ENCODE data around the gene CDA.

CDA gene

DNA sequence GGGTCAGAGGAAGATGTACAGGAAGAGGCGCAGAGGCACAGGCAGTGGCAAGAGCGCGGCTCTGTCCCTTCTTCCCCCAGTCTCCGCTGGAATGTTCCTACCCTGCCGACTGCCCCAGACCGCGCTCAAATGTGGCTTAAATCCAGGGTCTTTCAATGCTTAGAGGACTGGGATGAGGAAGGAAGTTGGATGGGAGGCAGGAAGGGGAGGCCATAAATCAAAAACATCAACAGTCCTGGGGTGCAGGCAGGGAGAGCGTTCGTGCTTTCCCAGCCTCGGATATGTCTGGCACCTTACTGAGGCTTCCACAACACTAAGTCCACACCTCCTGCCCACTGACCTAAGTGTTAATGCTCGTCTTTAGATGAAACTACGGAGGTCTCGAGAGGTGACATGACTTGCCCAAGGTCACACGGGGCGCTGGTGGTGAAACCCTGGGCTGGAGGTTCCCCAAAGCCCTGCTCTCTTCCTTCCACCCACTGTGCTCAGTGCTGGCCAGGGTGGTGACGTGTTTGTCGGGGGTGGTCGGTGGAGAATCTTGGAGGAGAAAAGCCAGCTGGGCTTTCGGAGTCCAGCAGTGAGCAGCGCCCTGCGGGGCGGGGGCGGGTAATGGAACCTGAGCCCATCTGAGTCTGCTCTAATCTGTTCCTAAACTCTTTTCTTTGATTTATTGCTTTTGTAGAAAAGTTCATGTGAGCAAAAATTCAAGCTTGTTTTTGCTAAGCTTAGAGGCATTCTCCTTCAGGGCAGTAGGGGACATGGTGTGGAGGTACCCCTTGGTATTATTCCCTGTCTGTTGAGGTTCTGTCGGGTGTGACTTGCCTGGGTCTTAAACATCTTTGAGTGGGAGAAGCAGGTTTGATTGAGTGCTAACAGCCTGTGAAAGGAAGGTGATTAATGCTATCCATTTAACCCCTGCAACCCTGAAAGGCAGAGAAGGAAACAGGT, 708 bp downstream of the CDA start:
- DNase-seq (ENCODE audit: insufficient read length) (no peak), FAIRE-seq (no peak)
- TF ChIP-seq POLR2A (IDR thresholded peaks at IDR 0.05; ENCODE audit: low read depth, low read length) = no peak
- no peak for TF ChIP-seq TAF1 (IDR thresholded peaks at IDR 0.05; ENCODE audit: borderline replicate concordance, low read depth, low read length)
- no peak for TF ChIP-seq POLR2AphosphoS5 (IDR thresholded peaks at IDR 0.05; ENCODE audit: low read depth, low read length)

- DNase-seq (ENCODE audit: insufficient read length) = no peak
- no peak for FAIRE-seq
- no peak for TF ChIP-seq TAF1 (IDR thresholded peaks at IDR 0.05; ENCODE audit: borderline replicate concordance, low read depth, low read length)
- no peak for TF ChIP-seq POLR2AphosphoS5 (IDR thresholded peaks at IDR 0.05; ENCODE audit: low read depth, low read length)
- no peak for TF ChIP-seq POLR2A (IDR thresholded peaks at IDR 0.05; ENCODE audit: low read depth, low read length)
Measured at GRCh38 chr1:20590306-20590777, 1.4 kb downstream of the CDA start.

- DNase-seq (ENCODE audit: insufficient read length) = no peak
- FAIRE-seq = no peak
- TF ChIP-seq POLR2AphosphoS5 (IDR thresholded peaks at IDR 0.05; ENCODE audit: low read depth, low read length) = no peak
- no peak for TF ChIP-seq TAF1 (IDR thresholded peaks at IDR 0.05; ENCODE audit: borderline replicate concordance, low read depth, low read length)
- TF ChIP-seq POLR2A (IDR thresholded peaks at IDR 0.05; ENCODE audit: low read depth, low read length) = no peak
Measured at GRCh38 chr1:20593756-20594155, 4.9 kb downstream of the CDA start.

DNA sequence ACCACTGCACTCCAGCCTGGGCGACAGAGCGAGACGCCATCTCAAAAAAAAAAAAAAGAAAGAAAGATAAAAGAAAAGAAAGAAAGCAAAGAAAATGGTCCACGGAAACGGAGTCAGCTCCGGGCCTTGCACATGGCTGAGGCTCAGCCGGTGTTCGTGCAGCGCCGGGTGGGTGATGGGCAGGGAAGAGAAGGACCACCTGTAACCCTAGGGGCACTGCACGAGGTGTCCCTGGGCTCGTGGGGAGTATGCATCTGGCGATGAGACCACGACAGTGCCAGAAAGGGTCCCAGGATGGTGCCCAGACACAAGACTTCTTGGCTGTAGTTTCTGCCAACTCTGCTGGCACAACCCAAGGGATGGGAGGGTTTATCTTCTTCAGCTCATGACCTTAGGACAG, 5.8 kb downstream of the CDA start:
- FAIRE-seq = no peak
- TF ChIP-seq TAF1 (IDR thresholded peaks at IDR 0.05; ENCODE audit: borderline replicate concordance, low read depth, low read length) (no peak), POLR2AphosphoS5 (IDR thresholded peaks at IDR 0.05; ENCODE audit: low read depth, low read length) (no peak), POLR2A (IDR thresholded peaks at IDR 0.05; ENCODE audit: low read depth, low read length) (no peak)
- no peak for DNase-seq (ENCODE audit: insufficient read length)

DNA sequence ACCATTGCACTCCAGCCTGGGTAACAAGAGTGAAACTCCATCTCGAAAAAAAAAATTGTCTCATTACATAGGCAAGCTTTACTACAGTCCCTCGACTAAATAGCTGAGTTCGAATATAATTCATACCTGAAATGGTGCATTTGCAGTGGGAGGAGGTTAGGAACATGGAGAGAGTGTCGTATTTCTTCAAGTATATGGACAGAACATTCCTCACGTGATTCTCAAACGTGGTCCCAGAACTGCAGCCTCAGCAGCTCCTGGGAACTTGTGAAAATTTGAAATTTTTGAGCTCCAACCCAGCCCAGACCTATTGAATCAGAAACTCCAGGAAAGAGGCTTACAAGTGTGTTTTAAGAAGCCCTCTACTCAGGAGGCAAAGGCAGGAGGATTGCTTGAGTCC, 7.2 kb downstream of the CDA start:
- TF ChIP-seq TAF1 (IDR thresholded peaks at IDR 0.05; ENCODE audit: borderline replicate concordance, low read depth, low read length) (no peak), POLR2A (IDR thresholded peaks at IDR 0.05; ENCODE audit: low read depth, low read length) (no peak), POLR2AphosphoS5 (IDR thresholded peaks at IDR 0.05; ENCODE audit: low read depth, low read length) (no peak)
- FAIRE-seq (no peak), DNase-seq (ENCODE audit: insufficient read length) (no peak)

DNA sequence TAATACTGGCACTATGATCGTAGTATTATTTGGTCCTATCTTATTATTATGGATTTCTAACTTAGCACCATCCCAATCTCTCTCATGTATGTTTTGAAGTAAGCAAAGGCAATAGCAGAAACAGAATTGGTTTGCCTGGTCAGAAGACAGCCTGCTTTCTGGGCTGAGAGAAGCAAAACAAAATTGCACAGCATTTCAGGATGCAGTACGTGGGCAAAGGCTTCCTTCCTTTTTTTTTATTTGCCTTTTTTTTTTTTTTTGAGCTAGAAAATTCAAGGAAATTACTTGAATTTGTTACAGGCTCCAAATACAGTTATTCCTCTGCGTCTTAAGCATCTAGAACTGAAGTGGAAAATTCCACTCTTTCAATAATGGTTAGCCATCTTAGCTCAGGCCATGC, 8.8 kb downstream of the CDA start:
- DNase-seq (ENCODE audit: insufficient read length) (no peak), FAIRE-seq (no peak)

GRCh38 chr1:20600156-20600555, 11.3 kb downstream of the CDA start:
- DNase-seq (ENCODE audit: insufficient read length) (no peak), FAIRE-seq (no peak)
- TF ChIP-seq POLR2A (IDR thresholded peaks at IDR 0.05; ENCODE audit: low read depth, low read length) = no peak
- no peak for TF ChIP-seq POLR2AphosphoS5 (IDR thresholded peaks at IDR 0.05; ENCODE audit: low read depth, low read length)
- no peak for TF ChIP-seq TAF1 (IDR thresholded peaks at IDR 0.05; ENCODE audit: borderline replicate concordance, low read depth, low read length)

More for the DNA sequence above, 8.8 kb downstream of the CDA start:
- no peak for TF ChIP-seq POLR2A (IDR thresholded peaks at IDR 0.05; ENCODE audit: low read depth, low read length)
- no peak for TF ChIP-seq TAF1 (IDR thresholded peaks at IDR 0.05; ENCODE audit: borderline replicate concordance, low read depth, low read length)
- TF ChIP-seq POLR2AphosphoS5 (IDR thresholded peaks at IDR 0.05; ENCODE audit: low read depth, low read length) = no peak

GRCh38 chr1:20601129-20601825, 12.4 kb downstream of the CDA start:
- DNase-seq (ENCODE audit: insufficient read length) = no peak
- FAIRE-seq = no peak
- TF ChIP-seq POLR2AphosphoS5 (IDR thresholded peaks at IDR 0.05; ENCODE audit: low read depth, low read length) (no peak), TAF1 (IDR thresholded peaks at IDR 0.05; ENCODE audit: borderline replicate concordance, low read depth, low read length) (no peak), POLR2A (IDR thresholded peaks at IDR 0.05; ENCODE audit: low read depth, low read length) (no peak)

GRCh38 chr1:20602851-20603450, 14.1 kb downstream of the CDA start:
- no peak for TF ChIP-seq POLR2AphosphoS5 (IDR thresholded peaks at IDR 0.05; ENCODE audit: low read depth, low read length)
- no peak for TF ChIP-seq TAF1 (IDR thresholded peaks at IDR 0.05; ENCODE audit: borderline replicate concordance, low read depth, low read length)
- TF ChIP-seq POLR2A (IDR thresholded peaks at IDR 0.05; ENCODE audit: low read depth, low read length) = no peak
- DNase-seq (ENCODE audit: insufficient read length) (no peak), FAIRE-seq (no peak)

DNA sequence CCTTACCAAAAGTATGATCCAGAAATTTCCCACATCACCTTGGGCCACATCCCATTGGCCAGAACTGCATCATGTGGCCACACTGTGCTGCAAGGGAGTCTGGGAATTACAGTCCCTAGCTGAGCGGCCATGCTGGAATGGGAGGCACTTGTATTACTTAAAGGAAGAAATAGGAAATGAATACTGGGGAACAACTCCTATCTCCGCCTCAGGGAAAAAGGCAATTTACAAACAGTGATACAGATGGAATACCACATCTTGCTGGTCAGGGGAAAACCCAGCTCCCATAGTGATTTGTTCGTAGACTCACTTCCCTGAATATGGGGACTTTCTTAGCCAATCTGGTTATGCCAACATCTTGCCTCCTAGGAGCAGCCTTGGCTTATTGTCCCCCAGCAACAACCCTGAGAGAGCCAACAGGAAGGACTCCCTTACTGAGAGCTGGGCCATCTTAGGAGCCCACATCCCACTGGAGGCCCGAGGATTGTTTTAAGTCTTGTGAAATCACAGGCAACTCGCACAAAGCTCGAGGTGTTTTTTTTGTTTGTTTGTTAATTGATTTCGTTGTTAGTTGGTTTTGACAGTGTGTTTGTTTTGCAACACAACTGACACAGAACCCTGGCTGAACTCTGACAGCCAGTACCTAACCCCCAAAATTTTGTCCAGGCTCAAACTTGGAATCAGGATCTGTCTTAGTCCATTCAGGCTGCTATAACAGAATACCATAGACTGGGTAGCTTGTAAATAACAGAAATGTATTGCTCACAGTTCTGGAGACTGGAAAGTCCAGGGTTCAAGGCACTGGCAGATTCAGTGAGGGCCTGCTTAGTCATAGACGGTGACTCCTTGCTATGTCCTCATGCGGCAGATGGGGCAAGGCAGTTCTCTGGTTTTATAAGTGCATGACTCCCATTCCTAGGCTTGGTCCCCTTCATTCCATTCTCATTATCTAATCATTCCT, 14.9 kb downstream of the CDA start:
- no peak for TF ChIP-seq POLR2A (IDR thresholded peaks at IDR 0.05; ENCODE audit: low read depth, low read length)
- no peak for TF ChIP-seq TAF1 (IDR thresholded peaks at IDR 0.05; ENCODE audit: borderline replicate concordance, low read depth, low read length)
- TF ChIP-seq POLR2AphosphoS5 (IDR thresholded peaks at IDR 0.05; ENCODE audit: low read depth, low read length) = no peak
- no peak for FAIRE-seq
- DNase-seq (ENCODE audit: insufficient read length) = no peak
